IMR-90 (cell line): ENCODE measurements around the gene SLC22A31. TPM values are rescaled to one million over a fixed set of nuclear protein-coding genes. Genes with fewer than 3 reads are reported as not detected.

ENCODE experiments used
- ATAC-seq: fragments of 200-7000 bp; cut with Tn5 transposase; 2 replicates; pipeline ENCODE4 v1.9.1; 2020; ENCODE audit warnings: low read depth, mild to moderate bottlenecking, moderate library complexity
- BruUV-seq: library from RNA; stranded (reverse); fragments of 400-500 nt; replicated peaks from 2 replicates; lab custom pipeline; 2021; lab: Mats Ljungman, UMichigan
- CTCF ChIA-PET: fragments of 300-600 bp; formaldehyde crosslinking; extraction: SDS; loops from one replicate; lab custom pipeline; 2021; ENCODE audit warnings: antibody characterized with exemption; lab: Yijun Ruan, JAX
- POLR2A ChIA-PET: fragments of 300-600 bp; sonication (Branson Sonifier 250); formaldehyde crosslinking; loops from one replicate; lab custom pipeline; 2022; ENCODE audit warnings: antibody characterized with exemption; ENCODE audit not compliant: unreplicated experiment; lab: Charles Lee
- DNase-seq: peaks from one replicate; pipeline ENCODE4 v3.0.0; 2013
- H2AFZ ChIP-seq: replicated peaks from 2 replicates; pipeline ENCODE3; 2013; ENCODE audit warnings: low read length, mild to moderate bottlenecking; ENCODE audit not compliant: poor library complexity
- H2AK5ac ChIP-seq: 2 replicates; pipeline ENCODE4 v1.6.1; 2013; ENCODE audit warnings: low read depth, low read length, inconsistent platforms
- H2AK9ac ChIP-seq: replicated peaks from 2 replicates; pipeline ENCODE3; 2013; ENCODE audit warnings: mild to moderate bottlenecking, low read depth, low read length, moderate library complexity; ENCODE audit not compliant: poor library complexity
- H2BK120ac ChIP-seq: 2 replicates; pipeline ENCODE4 v1.6.1; 2013; ENCODE audit warnings: low read depth, low read length, inconsistent platforms
- H2BK15ac ChIP-seq: 3 replicates; pipeline ENCODE4 v1.6.1; 2013; ENCODE audit warnings: low read depth, low read length, inconsistent platforms
- H2BK20ac ChIP-seq: 2 replicates; pipeline ENCODE4 v1.6.1; 2013; ENCODE audit warnings: low read depth, mild to moderate bottlenecking, inconsistent platforms, low read length, moderate library complexity
- H2BK5ac ChIP-seq: 2 replicates; pipeline ENCODE4 v1.6.1; 2013; ENCODE audit warnings: mild to moderate bottlenecking, low read depth, low read length, inconsistent platforms; ENCODE audit not compliant: poor library complexity, severe bottlenecking
- H3K14ac ChIP-seq: replicated peaks from 2 replicates; pipeline ENCODE4 v1.6.1; 2013; ENCODE audit warnings: low read depth, low read length, inconsistent platforms
- H3K18ac ChIP-seq: 2 replicates; pipeline ENCODE4 v1.6.1; 2013; ENCODE audit warnings: low read depth, low read length, control low read depth
- H3K23ac ChIP-seq: 2 replicates; pipeline ENCODE4 v1.6.1; 2013; ENCODE audit warnings: low read depth, low read length, inconsistent platforms
- H3K27ac ChIP-seq: 2 replicates; pipeline ENCODE4 v1.5.1; 2013; ENCODE audit warnings: mild to moderate bottlenecking, control low read depth, low read length; ENCODE audit not compliant: insufficient read depth
- H3K27me3 ChIP-seq: 2 replicates; pipeline ENCODE4 v1.6.1; 2013; ENCODE audit warnings: low read length; ENCODE audit not compliant: control insufficient read depth, insufficient read depth
- H3K36me3 ChIP-seq: 2 replicates; pipeline ENCODE4 v1.6.1; 2013; ENCODE audit warnings: low read length, mixed read lengths; ENCODE audit not compliant: control insufficient read depth, insufficient read depth
- H3K4ac ChIP-seq: 2 replicates; pipeline ENCODE4 v1.6.1; 2013; ENCODE audit warnings: low read depth, low read length, inconsistent platforms
- H3K4me1 ChIP-seq: 2 replicates; pipeline ENCODE4 v1.6.1; 2013; ENCODE audit warnings: low read length, mixed read lengths; ENCODE audit not compliant: control insufficient read depth, insufficient read depth
- H3K4me2 ChIP-seq: 2 replicates; pipeline ENCODE4 v1.6.1; 2013; ENCODE audit warnings: low read depth, mild to moderate bottlenecking, control low read depth, low read length, moderate library complexity
- H3K4me3 ChIP-seq: 2 replicates; pipeline ENCODE4 v1.5.1; 2013; ENCODE audit warnings: low read depth, mild to moderate bottlenecking, control low read depth, low read length, moderate library complexity; ENCODE audit not compliant: insufficient read depth
- H3K56ac ChIP-seq: 2 replicates; pipeline ENCODE4 v1.6.1; 2013; ENCODE audit warnings: low read length, inconsistent platforms; ENCODE audit not compliant: insufficient read depth; ENCODE audit errors: extremely low read depth
- H3K79me1 ChIP-seq, 2 experiments: 2 replicates each; pipeline ENCODE4 v1.6.1; 2013; ENCODE audit warnings: low read length in 2 of 2, inconsistent platforms in 1 of 2, low read depth in 1 of 2
- H3K9ac ChIP-seq: 2 replicates; pipeline ENCODE4 v1.6.1; 2013; ENCODE audit warnings: low read depth, low read length, control low read depth
- H3K9me1 ChIP-seq: 2 replicates; pipeline ENCODE4 v1.6.1; 2013; ENCODE audit warnings: low read length, inconsistent platforms; ENCODE audit not compliant: insufficient read depth
- H3K9me3 ChIP-seq: 2 replicates; pipeline ENCODE4 v1.6.1; 2013; ENCODE audit warnings: low read length; ENCODE audit not compliant: control insufficient read depth, insufficient read depth
- H4K20me1 ChIP-seq: 2 replicates; pipeline ENCODE4 v1.6.1; 2013; ENCODE audit warnings: low read length, inconsistent platforms; ENCODE audit not compliant: insufficient read depth
- H4K5ac ChIP-seq: 2 replicates; pipeline ENCODE4 v1.6.1; 2013; ENCODE audit warnings: mild to moderate bottlenecking, low read depth, low read length, control low read depth
- H4K8ac ChIP-seq, 2 experiments: 2 replicates each; pipeline ENCODE4 v1.6.1; 2013; ENCODE audit warnings: low read depth in 2 of 2, low read length in 2 of 2, control low read depth in 1 of 2, inconsistent platforms in 1 of 2
- H4K91ac ChIP-seq: 2 replicates; pipeline ENCODE4 v1.6.1; 2013; ENCODE audit warnings: low read depth, low read length, inconsistent platforms; ENCODE audit not compliant: insufficient read depth
- NFE2L2 ChIP-seq: fragments of 150-350 bp; IDR thresholded peaks from 2 replicates; pipeline ENCODE4 v1.6.1; 2016; ENCODE audit warnings: low read depth, mild to moderate bottlenecking, low read length
- RCOR1 ChIP-seq: IDR thresholded peaks from 2 replicates; pipeline ENCODE4 v1.6.1; 2012; ENCODE audit warnings: mild to moderate bottlenecking, low read length, improper control_type of control experiment; ENCODE audit not compliant: insufficient replicate concordance
- SMC3 ChIP-seq: fragments of 150-350 bp; IDR thresholded peaks from 2 replicates; pipeline ENCODE4 v1.6.1; 2016; ENCODE audit warnings: low read depth, mild to moderate bottlenecking, antibody characterized with exemption, low read length, moderate library complexity
- WGBS, 2 experiments: methylation state at CpG; one replicate each; pipeline versions ENCODE4 v1.1.5 to v1.1.7; 2013; ENCODE audit warnings: missing lambda C conversion rate in 2 of 2; ENCODE audit not compliant: insufficient read length in 1 of 2; ENCODE audit errors: extremely low coverage in 2 of 2; 5-methylcytosine and 5-hydroxymethylcytosine counted together
- dilution Hi-C: fragments of 300-500 bp; cut with HindIII; formaldehyde crosslinking; loops from one replicate; pipeline ENCODE4 v1.14.3; 2018; ENCODE audit warnings: low sequenced_read_pairs; ENCODE audit not compliant: unreplicated experiment
- in situ Hi-C: fragments of 300-500 bp; cut with MboI; formaldehyde crosslinking; loops from 3 replicates; pipeline ENCODE4 v1.14.3; 2019; ENCODE audit warnings: low sequenced_read_pairs, inconsistent platforms, mixed read lengths
- intact Hi-C: fragments of 100-400 bp; cut with micrococcal nuclease; formaldehyde crosslinking; loops from 2 replicates; pipeline ENCODE4 v1.10.0; 2022
- polyA plus RNA-seq, 3 experiments: library from polyadenylated mRNA; depleted of rRNA; stranded (reverse); fragments of >200 nt; gene quantifications; 2 replicates each; pipeline ENCODE4 v1.2.3, GENCODE V29; 2012; ENCODE audit warnings: low replicate concordance in 1 of 3
- total RNA-seq: library from RNA; depleted of rRNA; stranded (reverse); fragments of >200 nt; gene quantifications from 2 replicates; pipeline ENCODE4 v1.2.3, GENCODE V29; 2012
- TF ChIP-seq, protein P1 (sequence below): conservative IDR thresholded peaks from 2 replicates; pipeline ENCODE4 v1.5.1; 2012; ENCODE audit warnings: mild to moderate bottlenecking, low read depth, low read length, improper control_type of control experiment
- TF ChIP-seq, protein P2 (sequence below): fragments of 150-350 bp; IDR thresholded peaks from 2 replicates; pipeline ENCODE4 v1.6.1; 2017; ENCODE audit warnings: mild to moderate bottlenecking, antibody characterized with exemption, low read length, low read depth
- TF ChIP-seq, protein P3 (sequence below): fragments of 150-350 bp; IDR thresholded peaks from 2 replicates; pipeline ENCODE4 v1.6.1; 2016; ENCODE audit warnings: low read depth, mild to moderate bottlenecking, low read length, moderate library complexity, borderline replicate concordance

The SLC22A31 gene
- total and polyA plus RNA-seq, 2 of the 4 experiments (the other 2 are of a cell fraction): 0.18 to 5.5 TPM

DNA sequence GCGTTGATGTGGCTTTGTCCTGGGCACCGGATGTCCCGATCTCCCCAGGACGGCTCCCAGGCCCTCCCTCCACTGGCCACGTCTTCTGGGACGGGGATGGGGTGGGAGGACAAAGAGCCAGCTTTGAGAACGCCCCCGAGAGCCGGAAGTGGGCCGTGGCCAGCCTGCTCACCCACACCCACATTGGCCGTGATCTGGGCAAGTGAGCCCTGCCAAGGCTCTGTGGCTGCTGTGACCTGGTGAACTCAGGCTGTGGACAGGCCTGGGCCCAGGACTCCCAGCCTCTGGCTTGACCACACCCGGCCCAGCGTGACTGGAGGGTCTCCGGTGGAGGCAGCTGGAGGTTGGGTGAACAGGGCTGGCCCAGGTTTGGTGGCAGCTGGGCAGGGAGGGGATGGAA lies 25.5 kb downstream of the SLC22A31 start:
- in situ Hi-C loops: no loop called here
- H3K79me1 ChIP-seq: no peaks in the 10 kb centered on the region
- H2AFZ ChIP-seq: no peak overlapping the region
- CTCF ChIA-PET: no interaction called here
- no peaks in the 10 kb centered on the region for H3K9me3 ChIP-seq
- no peak overlapping the region for H2BK5ac ChIP-seq
- H2BK15ac ChIP-seq: no peak overlapping the region
- no peak overlapping the region for H4K91ac ChIP-seq
- no peak overlapping the region for H3K4ac ChIP-seq
- H3K14ac ChIP-seq: no peak overlapping the region
- no TSS peak for BruUV-seq
- no peak overlapping the region for H4K8ac ChIP-seq
- H3K36me3 ChIP-seq: no peaks in the 10 kb centered on the region
- H3K27ac ChIP-seq: no peak overlapping the region
- 66% methylated on average over 9 of the region's 14 CpGs; no CpG with 5 or more reads in 1 of the 2 experiments for WGBS, 2 experiments
- H3K4me1 ChIP-seq: peaks cover 3% of the 10 kb centered on the region; the same call in 1 of the 2 replicates
- H3K4me3 ChIP-seq: no peak overlapping the region
- no peak overlapping the region for H2AK9ac ChIP-seq
- no peak overlapping the region for H2BK120ac ChIP-seq
- H2AK5ac ChIP-seq: no peak overlapping the region
- H4K20me1 ChIP-seq: no peaks in the 10 kb centered on the region; the same call in 1 of the 2 replicates
- H3K27me3 ChIP-seq: peaks cover 59% of the 10 kb centered on the region
- intact Hi-C loops: no loop called here
- no peak overlapping the region for H3K9ac ChIP-seq
- H2BK20ac ChIP-seq: no peak overlapping the region
- dilution Hi-C loops: no loop called here
- POLR2A ChIA-PET: no interaction called here
- ATAC-seq (no peak), DNase-seq (no peak)
- H4K5ac ChIP-seq: no peak overlapping the region
- TF ChIP-seq, protein P1, sequence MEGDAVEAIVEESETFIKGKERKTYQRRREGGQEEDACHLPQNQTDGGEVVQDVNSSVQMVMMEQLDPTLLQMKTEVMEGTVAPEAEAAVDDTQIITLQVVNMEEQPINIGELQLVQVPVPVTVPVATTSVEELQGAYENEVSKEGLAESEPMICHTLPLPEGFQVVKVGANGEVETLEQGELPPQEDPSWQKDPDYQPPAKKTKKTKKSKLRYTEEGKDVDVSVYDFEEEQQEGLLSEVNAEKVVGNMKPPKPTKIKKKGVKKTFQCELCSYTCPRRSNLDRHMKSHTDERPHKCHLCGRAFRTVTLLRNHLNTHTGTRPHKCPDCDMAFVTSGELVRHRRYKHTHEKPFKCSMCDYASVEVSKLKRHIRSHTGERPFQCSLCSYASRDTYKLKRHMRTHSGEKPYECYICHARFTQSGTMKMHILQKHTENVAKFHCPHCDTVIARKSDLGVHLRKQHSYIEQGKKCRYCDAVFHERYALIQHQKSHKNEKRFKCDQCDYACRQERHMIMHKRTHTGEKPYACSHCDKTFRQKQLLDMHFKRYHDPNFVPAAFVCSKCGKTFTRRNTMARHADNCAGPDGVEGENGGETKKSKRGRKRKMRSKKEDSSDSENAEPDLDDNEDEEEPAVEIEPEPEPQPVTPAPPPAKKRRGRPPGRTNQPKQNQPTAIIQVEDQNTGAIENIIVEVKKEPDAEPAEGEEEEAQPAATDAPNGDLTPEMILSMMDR: no peak
- no peak for TF ChIP-seq NFE2L2
- TF ChIP-seq, protein P2, sequence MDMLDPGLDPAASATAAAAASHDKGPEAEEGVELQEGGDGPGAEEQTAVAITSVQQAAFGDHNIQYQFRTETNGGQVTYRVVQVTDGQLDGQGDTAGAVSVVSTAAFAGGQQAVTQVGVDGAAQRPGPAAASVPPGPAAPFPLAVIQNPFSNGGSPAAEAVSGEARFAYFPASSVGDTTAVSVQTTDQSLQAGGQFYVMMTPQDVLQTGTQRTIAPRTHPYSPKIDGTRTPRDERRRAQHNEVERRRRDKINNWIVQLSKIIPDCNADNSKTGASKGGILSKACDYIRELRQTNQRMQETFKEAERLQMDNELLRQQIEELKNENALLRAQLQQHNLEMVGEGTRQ: no peak
- TF ChIP-seq, protein P3, sequence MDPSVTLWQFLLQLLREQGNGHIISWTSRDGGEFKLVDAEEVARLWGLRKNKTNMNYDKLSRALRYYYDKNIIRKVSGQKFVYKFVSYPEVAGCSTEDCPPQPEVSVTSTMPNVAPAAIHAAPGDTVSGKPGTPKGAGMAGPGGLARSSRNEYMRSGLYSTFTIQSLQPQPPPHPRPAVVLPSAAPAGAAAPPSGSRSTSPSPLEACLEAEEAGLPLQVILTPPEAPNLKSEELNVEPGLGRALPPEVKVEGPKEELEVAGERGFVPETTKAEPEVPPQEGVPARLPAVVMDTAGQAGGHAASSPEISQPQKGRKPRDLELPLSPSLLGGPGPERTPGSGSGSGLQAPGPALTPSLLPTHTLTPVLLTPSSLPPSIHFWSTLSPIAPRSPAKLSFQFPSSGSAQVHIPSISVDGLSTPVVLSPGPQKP: no peak
- TF ChIP-seq SMC3: no peak
- TF ChIP-seq RCOR1: no peak
- no peaks in the 10 kb centered on the region for H3K9me1 ChIP-seq
- H3K4me2 ChIP-seq: no peak overlapping the region
- H3K18ac ChIP-seq: no peak overlapping the region
- H3K56ac ChIP-seq: no peak overlapping the region
- H3K23ac ChIP-seq: no peak overlapping the region
